ENCODE measurements around the gene TTC22. TPM values are rescaled to one million over a fixed set of nuclear protein-coding genes. Genes with fewer than 3 reads are reported as not detected.
A peak's percentile ranks its signal among the peaks of the same experiment; 100 is the strongest.

TTC22 gene
- total RNA-seq, 1 donor from 2014 or later, result not detected

- no peak overlapping the region for H3K4me3 ChIP-seq
- no peak for DNase-seq (ENCODE audit: low spot score)
- Mint-ChIP-seq H3K27ac (no peak overlapping the region), H3K27me3 (ENCODE audit: insufficient read depth, low read depth) (peaks cover 7% of the 10 kb centered on the region), H3K4me1 (peaks cover 3% of the 10 kb centered on the region), H3K36me3 (peaks cover 2% of the 10 kb centered on the region), H3K4me3 (no peak overlapping the region), H3K9me3 (peaks cover 30% of the 10 kb centered on the region)
- no peaks in the 10 kb centered on the region for H3K27me3 ChIP-seq
- no peaks in the 10 kb centered on the region for H4K20me1 ChIP-seq (ENCODE audit: low read depth)
- no peaks in the 10 kb centered on the region for H3K36me3 ChIP-seq
- H3K79me2 ChIP-seq (ENCODE audit: low read depth), result no peaks in the 10 kb centered on the region
- H3K9ac ChIP-seq, result no peak overlapping the region
- TF ChIP-seq CTCF (IDR thresholded peaks at IDR 0.05) (no peak), EZH2 (IDR thresholded peaks at IDR 0.05) (no peak), EZH2phosphoT487 (IDR thresholded peaks at IDR 0.05) (no peak)
- H2AFZ ChIP-seq (replicated peaks), result no peak overlapping the region
- no peaks in the 10 kb centered on the region for H3K4me1 ChIP-seq
- no peak overlapping the region for H3K27ac ChIP-seq
- no peak overlapping the region for H3K4me2 ChIP-seq
- no peaks in the 10 kb centered on the region for H3K9me3 ChIP-seq (ENCODE audit: low read depth)
- H3F3A ChIP-seq (ENCODE audit: low read depth), result no peaks in the 10 kb centered on the region
These were observed 22.5 kb upstream of the TTC22 start for GRCh38 chr1:54823670-54824069.

- no peak for DNase-seq (ENCODE audit: low spot score)
- H3K4me3 Mint-ChIP-seq, result no peak overlapping the region
- H3K36me3 Mint-ChIP-seq, result peaks cover 2% of the 10 kb centered on the region
- peaks cover 7% of the 10 kb centered on the region for H3K27me3 Mint-ChIP-seq (ENCODE audit: insufficient read depth, low read depth)
- Histone ChIP-seq H3K4me1 (no peaks in the 10 kb centered on the region), H3K27me3 (no peaks in the 10 kb centered on the region), H3K79me2 (ENCODE audit: low read depth) (no peaks in the 10 kb centered on the region), H2AFZ (replicated peaks) (no peak overlapping the region), H3K4me3 (no peak overlapping the region), H3F3A (ENCODE audit: low read depth) (no peaks in the 10 kb centered on the region), H3K9ac (no peak overlapping the region), H3K4me2 (no peak overlapping the region), H4K20me1 (ENCODE audit: low read depth) (no peaks in the 10 kb centered on the region), H3K27ac (no peak overlapping the region), H3K36me3 (no peaks in the 10 kb centered on the region), H3K9me3 (ENCODE audit: low read depth) (no peaks in the 10 kb centered on the region)
- H3K27ac Mint-ChIP-seq, result no peak overlapping the region
- H3K4me1 Mint-ChIP-seq, result peaks cover 4% of the 10 kb centered on the region
- peaks cover 21% of the 10 kb centered on the region for H3K9me3 Mint-ChIP-seq
- TF ChIP-seq CTCF (IDR thresholded peaks at IDR 0.05) (no peak), EZH2phosphoT487 (IDR thresholded peaks at IDR 0.05) (no peak), EZH2 (IDR thresholded peaks at IDR 0.05) (no peak)
These were observed 18.6 kb upstream of the TTC22 start for GRCh38 chr1:54819733-54820132.

DNA sequence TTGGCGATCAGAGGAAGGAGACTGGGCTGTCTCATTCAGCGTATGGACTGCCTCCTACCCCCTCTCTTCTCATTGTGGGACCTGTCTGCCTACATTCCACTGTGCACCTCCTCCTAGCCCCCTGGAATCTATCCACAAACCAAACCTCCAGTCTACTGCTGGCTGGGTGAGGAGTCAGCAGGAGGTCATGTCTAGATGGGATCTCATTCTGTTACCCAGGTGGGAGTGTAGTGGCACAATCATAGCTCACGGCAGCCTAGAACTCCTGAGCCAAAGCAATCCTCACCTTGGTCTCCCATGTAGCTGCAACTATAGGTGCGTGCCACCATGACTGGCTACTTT is 18.0 kb upstream of the TTC22 start:
- H3K9me3 ChIP-seq (ENCODE audit: low read depth), result no peaks in the 10 kb centered on the region
- H3K27me3 ChIP-seq, result peaks cover 4% of the 10 kb centered on the region
- no peak overlapping the region for H3K4me3 ChIP-seq
- H2AFZ ChIP-seq (replicated peaks), result no peak overlapping the region
- no peaks in the 10 kb centered on the region for H3K79me2 ChIP-seq (ENCODE audit: low read depth)
- no peak overlapping the region for H3K4me3 Mint-ChIP-seq
- peaks cover 4% of the 10 kb centered on the region for H3K4me1 Mint-ChIP-seq
- H3K9ac ChIP-seq, result no peak overlapping the region
- no peak for TF ChIP-seq EZH2phosphoT487 (IDR thresholded peaks at IDR 0.05)
- H3F3A ChIP-seq (ENCODE audit: low read depth), result no peaks in the 10 kb centered on the region
- peaks cover 2% of the 10 kb centered on the region for H3K36me3 Mint-ChIP-seq
- peak overlapping the region; percentile 46 for H3K27ac Mint-ChIP-seq
- no peak for DNase-seq (ENCODE audit: low spot score)
- peaks cover 1% of the 10 kb centered on the region for H3K4me1 ChIP-seq
- H3K36me3 ChIP-seq, result no peaks in the 10 kb centered on the region
- no peaks in the 10 kb centered on the region for H4K20me1 ChIP-seq (ENCODE audit: low read depth)
- no peak overlapping the region for H3K27ac ChIP-seq
- H3K27me3 Mint-ChIP-seq (ENCODE audit: insufficient read depth, low read depth), result peaks cover 7% of the 10 kb centered on the region
- H3K4me2 ChIP-seq, result no peak overlapping the region
- peaks cover 15% of the 10 kb centered on the region for H3K9me3 Mint-ChIP-seq

DNA sequence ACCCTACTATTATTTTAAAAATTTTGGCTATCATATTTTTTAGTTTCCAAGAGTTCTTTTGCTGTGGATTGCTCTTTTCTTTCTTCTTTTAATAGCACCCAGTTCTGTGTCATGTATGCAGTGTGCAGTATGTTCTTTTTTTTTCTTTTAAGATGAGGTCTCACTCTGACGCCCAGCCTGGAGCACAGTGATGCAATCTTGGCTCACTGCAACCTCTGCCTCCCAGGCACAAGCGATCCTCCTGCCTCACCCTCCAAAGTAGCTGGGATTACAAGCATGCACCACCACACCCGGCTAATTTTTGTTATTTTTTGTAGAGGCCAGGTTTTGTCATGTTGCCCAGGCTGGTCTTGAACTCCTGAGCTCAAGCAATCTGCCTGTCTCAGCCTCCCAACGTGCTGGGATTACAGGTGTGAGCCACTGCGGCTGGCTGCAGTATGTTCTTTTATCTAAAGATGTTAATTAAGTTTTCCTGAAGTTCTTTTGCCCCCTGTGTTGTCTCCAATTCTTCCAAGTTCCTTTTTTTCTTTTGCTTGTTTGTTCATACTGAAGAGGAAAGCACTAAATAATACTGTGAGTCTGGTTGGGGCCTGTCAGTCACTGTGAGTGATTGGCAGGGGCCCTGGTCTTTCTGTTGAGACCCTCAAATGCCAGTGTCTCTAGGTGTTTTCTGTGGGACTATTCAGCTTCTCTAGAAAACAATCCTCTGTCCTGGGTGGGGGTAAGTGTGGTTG is 17.5 kb upstream of the TTC22 start:
- no peak overlapping the region for H3K4me2 ChIP-seq

More for the DNA sequence above, 17.5 kb upstream of the TTC22 start:
- DNase-seq (ENCODE audit: low spot score), result no peak
- Mint-ChIP-seq H3K36me3 (peaks cover 2% of the 10 kb centered on the region), H3K4me1 (peaks cover 9% of the 10 kb centered on the region), H3K27me3 (ENCODE audit: insufficient read depth, low read depth) (peaks cover 7% of the 10 kb centered on the region), H3K9me3 (peaks cover 11% of the 10 kb centered on the region), H3K4me3 (no peak overlapping the region), H3K27ac (peak overlapping the region; percentile 46)
- Histone ChIP-seq H3K9me3 (ENCODE audit: low read depth) (no peaks in the 10 kb centered on the region), H3F3A (ENCODE audit: low read depth) (no peaks in the 10 kb centered on the region), H3K27me3 (peaks cover 5% of the 10 kb centered on the region), H3K27ac (no peak overlapping the region), H3K9ac (no peak overlapping the region), H3K79me2 (ENCODE audit: low read depth) (no peaks in the 10 kb centered on the region), H3K36me3 (no peaks in the 10 kb centered on the region), H3K4me3 (no peak overlapping the region), H2AFZ (replicated peaks) (no peak overlapping the region), H4K20me1 (ENCODE audit: low read depth) (peaks cover 3% of the 10 kb centered on the region), H3K4me1 (peaks cover 7% of the 10 kb centered on the region)
- TF ChIP-seq EZH2 (IDR thresholded peaks at IDR 0.05) (no peak), EZH2phosphoT487 (IDR thresholded peaks at IDR 0.05) (no peak), CTCF (IDR thresholded peaks at IDR 0.05) (no peak)

Data from neural progenitor cell (in vitro differentiated cells).